ENCODE data around the gene SLC47A1. TPM values are rescaled to one million over a fixed set of nuclear protein-coding genes. Genes with fewer than 3 reads are reported as not detected.

Gene SLC47A1
- total and polyA plus RNA-seq, 10 of the 15 experiments (the other 5 are each of a cell fraction or from before 2014, with no cell fraction given): 0.41 TPM; not detected in 9

DNA sequence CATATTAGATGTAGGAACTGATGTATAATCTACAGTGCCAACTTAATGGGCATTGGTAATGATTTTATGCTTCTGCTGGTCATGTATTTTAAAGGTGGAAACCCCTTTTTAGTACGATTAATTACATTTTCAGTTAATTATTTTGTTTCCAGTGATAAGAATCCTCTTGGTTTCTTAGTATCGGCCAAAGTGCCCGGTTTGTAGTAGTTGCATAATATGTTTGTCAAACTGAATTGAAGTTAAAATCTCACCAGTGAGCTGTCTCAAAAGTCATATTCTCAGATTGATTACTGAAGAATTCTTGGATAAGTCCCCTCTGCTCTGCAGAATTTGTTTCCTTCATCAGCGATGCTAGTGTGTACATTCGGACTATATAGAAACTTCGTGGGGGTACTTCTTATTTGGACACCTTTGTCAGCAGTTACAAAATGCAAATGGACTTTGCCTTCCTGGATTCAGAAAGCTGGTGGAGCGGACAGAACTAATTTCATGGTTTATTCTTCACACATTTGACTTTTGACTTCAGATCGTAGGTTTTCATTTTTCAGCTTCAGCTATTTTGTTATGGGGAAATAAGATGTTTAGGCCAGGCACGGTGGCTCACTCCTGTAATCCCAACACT is 28.2 kb downstream of the SLC47A1 start (continued):
- TF ChIP-seq, protein P1, sequence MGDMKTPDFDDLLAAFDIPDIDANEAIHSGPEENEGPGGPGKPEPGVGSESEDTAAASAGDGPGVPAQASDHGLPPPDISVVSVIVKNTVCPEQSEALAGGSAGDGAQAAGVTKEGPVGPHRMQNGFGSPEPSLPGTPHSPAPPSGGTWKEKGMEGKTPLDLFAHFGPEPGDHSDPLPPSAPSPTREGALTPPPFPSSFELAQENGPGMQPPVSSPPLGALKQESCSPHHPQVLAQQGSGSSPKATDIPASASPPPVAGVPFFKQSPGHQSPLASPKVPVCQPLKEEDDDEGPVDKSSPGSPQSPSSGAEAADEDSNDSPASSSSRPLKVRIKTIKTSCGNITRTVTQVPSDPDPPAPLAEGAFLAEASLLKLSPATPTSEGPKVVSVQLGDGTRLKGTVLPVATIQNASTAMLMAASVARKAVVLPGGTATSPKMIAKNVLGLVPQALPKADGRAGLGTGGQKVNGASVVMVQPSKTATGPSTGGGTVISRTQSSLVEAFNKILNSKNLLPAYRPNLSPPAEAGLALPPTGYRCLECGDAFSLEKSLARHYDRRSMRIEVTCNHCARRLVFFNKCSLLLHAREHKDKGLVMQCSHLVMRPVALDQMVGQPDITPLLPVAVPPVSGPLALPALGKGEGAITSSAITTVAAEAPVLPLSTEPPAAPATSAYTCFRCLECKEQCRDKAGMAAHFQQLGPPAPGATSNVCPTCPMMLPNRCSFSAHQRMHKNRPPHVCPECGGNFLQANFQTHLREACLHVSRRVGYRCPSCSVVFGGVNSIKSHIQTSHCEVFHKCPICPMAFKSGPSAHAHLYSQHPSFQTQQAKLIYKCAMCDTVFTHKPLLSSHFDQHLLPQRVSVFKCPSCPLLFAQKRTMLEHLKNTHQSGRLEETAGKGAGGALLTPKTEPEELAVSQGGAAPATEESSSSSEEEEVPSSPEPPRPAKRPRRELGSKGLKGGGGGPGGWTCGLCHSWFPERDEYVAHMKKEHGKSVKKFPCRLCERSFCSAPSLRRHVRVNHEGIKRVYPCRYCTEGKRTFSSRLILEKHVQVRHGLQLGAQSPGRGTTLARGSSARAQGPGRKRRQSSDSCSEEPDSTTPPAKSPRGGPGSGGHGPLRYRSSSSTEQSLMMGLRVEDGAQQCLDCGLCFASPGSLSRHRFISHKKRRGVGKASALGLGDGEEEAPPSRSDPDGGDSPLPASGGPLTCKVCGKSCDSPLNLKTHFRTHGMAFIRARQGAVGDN (IDR thresholded peaks at IDR 0.05): no peak
- TF ChIP-seq KAT2A (conservative IDR thresholded peaks at IDR 0.05; ENCODE audit: control insufficient read depth, low read depth, low read length): no peak

DNA sequence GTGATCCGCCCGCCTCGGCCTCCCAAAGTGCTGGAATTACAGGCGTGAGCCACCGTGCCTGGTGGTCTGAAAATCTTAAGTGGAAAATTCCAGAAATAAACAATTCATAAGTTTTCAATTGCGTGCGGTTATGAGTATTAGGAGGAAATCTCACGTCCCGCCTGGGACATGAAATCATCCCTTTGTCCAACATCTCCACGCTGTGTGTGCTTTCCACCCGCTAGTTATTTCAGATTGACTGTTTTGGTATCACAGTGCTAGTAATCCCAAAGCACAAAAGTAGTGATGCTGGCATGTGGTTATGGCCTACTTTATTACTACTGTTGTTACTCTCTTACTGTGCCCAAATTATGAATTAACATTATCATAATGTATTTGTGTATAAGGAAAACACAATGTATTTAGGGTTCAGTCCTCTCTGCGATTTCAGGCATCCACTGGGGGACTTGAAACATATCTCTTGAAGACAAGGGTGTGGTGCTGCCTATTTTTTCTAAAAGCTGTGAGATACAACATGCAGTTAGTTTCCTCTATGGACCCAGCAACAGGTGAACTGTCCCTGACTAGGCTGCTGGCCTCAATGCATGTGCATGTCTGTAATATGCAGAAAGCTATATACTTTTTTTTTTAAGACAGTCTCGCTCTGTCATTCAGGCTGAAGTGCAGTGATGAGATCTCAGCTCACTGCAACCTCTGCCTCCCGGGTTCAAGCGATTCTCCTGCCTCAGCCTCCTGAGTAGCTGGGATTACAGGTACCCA is 32.3 kb downstream of the SLC47A1 start:
- H2AFZ ChIP-seq (ENCODE audit: control insufficient read depth, low read depth, low read length): no peak overlapping the region
- ATAC-seq (no peak), FAIRE-seq (no peak), DNase-seq (ENCODE audit: low read depth, low spot score) (no peak)
- H3K4me3 ChIP-seq: no peak overlapping the region
- no peaks in the 10 kb centered on the region; a peak in 2 of 4 replicates for H3K27me3 ChIP-seq (replicated peaks in 1 of 2; ENCODE audit: control insufficient read depth in 2 of 2, insufficient read depth in 2 of 2, low read length in 1 of 2)
- ChIA-PET POLR2A (no interaction called here), RAD21 (ENCODE audit: unreplicated experiment) (no interaction called here), CTCF (no interaction called here), SMC1A (ENCODE audit: uncharacterized antibody, unreplicated experiment) (no interaction called here)
- WGBS (ENCODE audit: insufficient coverage, insufficient replicate concordance, low lambda C conversion rate, missing lambda C conversion rate): 58% methylated on average over 15 of the region's 15 CpGs
- no peaks in the 10 kb centered on the region for H3K9me3 ChIP-seq (replicated peaks; ENCODE audit: control insufficient read depth, insufficient read depth, low read length)
- no peaks in the 10 kb centered on the region for H4K20me1 ChIP-seq (ENCODE audit: control insufficient read depth, insufficient read depth)
- no peak overlapping the region for H3K4me2 ChIP-seq (ENCODE audit: control insufficient read depth, insufficient read depth)
- H3K9ac ChIP-seq (ENCODE audit: control insufficient read depth, insufficient read depth, low read length): no peak overlapping the region
- intact Hi-C loops (cut with micrococcal nuclease; ENCODE audit: unreplicated experiment): no loop called here
- no TSS peak for BruUV-seq (replicated peaks)
- H3K79me2 ChIP-seq (ENCODE audit: control insufficient read depth, insufficient read depth, low read length): no peaks in the 10 kb centered on the region
- no peaks in the 10 kb centered on the region for H3K4me1 ChIP-seq (ENCODE audit: control insufficient read depth, insufficient read depth, low read length)
- TF ChIP-seq FOXK2 (IDR thresholded peaks at IDR 0.05) (no peak), SMC3 (IDR thresholded peaks at IDR 0.05; ENCODE audit: borderline replicate concordance, low read length) (no peak), SPI1 (IDR thresholded peaks at IDR 0.05; ENCODE audit: borderline replicate concordance, insufficient read depth, low read depth, low read length) (no peak), SMAD5 (IDR thresholded peaks at IDR 0.05; ENCODE audit: low read depth) (no peak), CREB1 (IDR thresholded peaks at IDR 0.05; ENCODE audit: low read depth) (no peak)
- H3K27ac ChIP-seq (ENCODE audit: control insufficient read depth, insufficient read depth): no peak overlapping the region
- in situ Hi-C loops (cut with MboI): no loop called here
- H3K36me3 ChIP-seq (ENCODE audit: control insufficient read depth in 2 of 2, insufficient read depth in 2 of 2, low read length in 1 of 2): no peaks in the 10 kb centered on the region

All from GM12878 (cell line).